WERI-Rb-1 (cell line): Measurements from ENCODE around the gene CERS1.

ENCODE experiments used
- DNase-seq: peaks from one replicate; pipeline ENCODE4 v3.0.0-alpha.2; 2020
- H3K27ac ChIP-seq: fragments of 250-450 bp; sonication (Bioruptor Pico); 2 replicates; pipeline ENCODE4 v1.5.1; 2020; ENCODE audit warnings: mild to moderate bottlenecking, moderate library complexity
- H3K27me3 ChIP-seq: fragments of 250-450 bp; sonication (Bioruptor Pico); 2 replicates; pipeline ENCODE4 v1.5.1; 2021; ENCODE audit warnings: mild to moderate bottlenecking, low read depth, moderate library complexity; ENCODE audit not compliant: insufficient read depth, severe bottlenecking
- H3K36me3 ChIP-seq: fragments of 250-450 bp; sonication (Bioruptor Pico); 2 replicates; pipeline ENCODE4 v1.5.1; 2020; ENCODE audit warnings: mild to moderate bottlenecking, moderate library complexity
- H3K4me3 ChIP-seq: 2 replicates; pipeline ENCODE4 v1.5.1; 2011; ENCODE audit warnings: low read depth, mild to moderate bottlenecking, control low read depth, low read length
- H3K9me3 ChIP-seq: fragments of 250-450 bp; sonication (Bioruptor Pico); 2 replicates; pipeline ENCODE4 v1.5.1; 2021; ENCODE audit warnings: mild to moderate bottlenecking, moderate library complexity; ENCODE audit not compliant: severe bottlenecking
- TF ChIP-seq, protein P1 (sequence below): IDR thresholded peaks from 2 replicates; pipeline ENCODE4 v1.5.1; 2011; ENCODE audit warnings: low read depth, mild to moderate bottlenecking, control low read depth, inconsistent platforms, low read length

CERS1 gene

DNA sequence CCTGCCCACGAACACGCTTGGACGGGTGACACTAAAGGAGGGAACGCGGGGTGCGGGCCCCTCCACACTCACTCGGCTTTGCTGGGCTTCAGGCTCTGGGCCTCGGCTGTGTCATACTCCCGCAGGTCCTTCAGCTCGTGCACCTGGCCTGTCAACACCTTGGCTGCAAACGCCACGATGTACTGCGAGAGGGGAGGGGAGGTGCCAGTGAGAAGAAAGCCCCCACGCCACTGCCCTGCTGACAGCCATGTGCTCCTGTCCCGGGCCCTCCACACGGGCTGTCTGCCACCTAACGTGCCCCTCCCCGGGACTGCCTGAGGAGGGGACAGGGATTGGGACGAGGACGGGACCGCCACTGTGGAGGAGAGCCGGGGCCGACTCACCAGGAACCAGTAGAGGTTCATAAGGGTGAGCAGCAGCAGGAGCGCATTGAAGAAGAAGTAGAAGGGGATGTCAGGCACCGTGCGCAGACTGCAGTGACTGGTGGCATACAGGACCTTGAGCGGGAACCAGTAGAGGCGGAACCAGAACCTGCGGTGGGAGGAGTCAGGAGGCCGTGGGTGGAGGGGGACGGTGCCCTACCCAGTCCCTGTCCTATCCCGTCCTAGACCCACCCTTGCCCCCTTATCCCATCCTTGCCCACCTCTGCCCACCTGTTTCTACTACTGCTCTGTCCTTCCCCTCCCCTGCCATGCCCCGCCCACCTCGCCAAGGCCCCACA, 16.9 kb downstream of the CERS1 start:
- DNase-seq = no peak
- Histone ChIP-seq H3K36me3 (peaks cover 56% of the 10 kb centered on the region), H3K4me3 (no peak overlapping the region), H3K9me3 (peaks cover 9% of the 10 kb centered on the region), H3K27me3 (no peaks in the 10 kb centered on the region), H3K27ac (no peak overlapping the region)
- TF ChIP-seq, protein P1, sequence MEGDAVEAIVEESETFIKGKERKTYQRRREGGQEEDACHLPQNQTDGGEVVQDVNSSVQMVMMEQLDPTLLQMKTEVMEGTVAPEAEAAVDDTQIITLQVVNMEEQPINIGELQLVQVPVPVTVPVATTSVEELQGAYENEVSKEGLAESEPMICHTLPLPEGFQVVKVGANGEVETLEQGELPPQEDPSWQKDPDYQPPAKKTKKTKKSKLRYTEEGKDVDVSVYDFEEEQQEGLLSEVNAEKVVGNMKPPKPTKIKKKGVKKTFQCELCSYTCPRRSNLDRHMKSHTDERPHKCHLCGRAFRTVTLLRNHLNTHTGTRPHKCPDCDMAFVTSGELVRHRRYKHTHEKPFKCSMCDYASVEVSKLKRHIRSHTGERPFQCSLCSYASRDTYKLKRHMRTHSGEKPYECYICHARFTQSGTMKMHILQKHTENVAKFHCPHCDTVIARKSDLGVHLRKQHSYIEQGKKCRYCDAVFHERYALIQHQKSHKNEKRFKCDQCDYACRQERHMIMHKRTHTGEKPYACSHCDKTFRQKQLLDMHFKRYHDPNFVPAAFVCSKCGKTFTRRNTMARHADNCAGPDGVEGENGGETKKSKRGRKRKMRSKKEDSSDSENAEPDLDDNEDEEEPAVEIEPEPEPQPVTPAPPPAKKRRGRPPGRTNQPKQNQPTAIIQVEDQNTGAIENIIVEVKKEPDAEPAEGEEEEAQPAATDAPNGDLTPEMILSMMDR = no peak

DNA sequence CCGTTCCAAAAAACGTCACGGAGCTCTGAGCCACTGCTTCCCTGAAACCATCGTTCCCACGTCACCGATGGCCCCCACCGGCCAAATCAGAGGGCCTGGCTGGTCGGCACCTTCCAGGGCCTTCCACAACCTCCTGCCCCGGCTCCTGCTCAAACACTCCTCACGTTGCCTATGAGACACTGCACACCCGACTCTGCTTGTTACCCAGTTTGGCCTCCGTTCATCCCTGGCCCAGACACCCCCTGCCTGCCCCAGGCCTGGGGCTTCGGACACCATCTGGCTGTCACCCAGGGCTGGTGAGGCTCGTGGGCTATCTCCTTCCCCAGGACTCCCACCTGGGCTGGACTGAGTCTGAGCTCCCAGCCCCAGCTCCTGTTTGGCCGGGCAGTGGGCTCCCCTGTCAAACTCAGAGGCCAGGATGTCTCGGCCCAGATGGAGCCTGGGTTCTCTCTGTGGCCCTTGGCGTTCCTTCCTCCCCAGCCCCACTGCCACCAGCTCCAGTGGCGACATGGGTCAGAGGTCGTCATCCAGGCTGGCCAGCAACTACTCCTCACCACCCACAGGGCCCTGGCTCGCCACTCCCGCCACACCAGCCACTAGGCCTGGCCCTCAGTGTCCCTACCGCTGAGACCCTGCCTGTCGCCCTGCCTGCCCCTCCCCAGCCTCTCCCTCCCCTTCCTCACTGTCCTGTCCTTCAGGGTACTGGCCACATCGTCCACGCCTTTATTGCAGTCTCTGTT, 17.7 kb downstream of the CERS1 start:
- Histone ChIP-seq H3K9me3 (peaks cover 9% of the 10 kb centered on the region), H3K36me3 (peaks cover 54% of the 10 kb centered on the region), H3K27me3 (no peaks in the 10 kb centered on the region), H3K27ac (no peak overlapping the region), H3K4me3 (no peak overlapping the region)
- TF ChIP-seq, protein P1 = no peak
- no peak for DNase-seq

DNA sequence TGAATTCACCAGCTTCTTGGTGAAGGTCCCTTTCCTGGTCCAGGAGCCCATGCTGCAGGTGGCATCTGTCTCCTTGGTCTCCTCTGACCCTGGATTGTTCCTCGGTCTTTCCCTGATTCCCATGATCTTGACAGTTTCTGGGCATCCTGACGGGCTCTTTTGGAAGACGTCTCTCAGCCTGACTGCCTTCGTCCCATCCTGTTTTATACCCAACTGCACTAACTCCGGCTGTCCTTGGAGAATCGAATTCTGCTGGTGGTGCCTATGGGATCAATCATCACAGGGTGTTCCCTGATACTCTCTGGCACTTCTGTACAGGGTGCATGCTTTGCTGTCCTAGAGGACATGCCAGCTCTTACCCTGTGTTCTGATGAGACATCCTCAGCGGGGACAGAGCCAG, 19.1 kb downstream of the CERS1 start:
- Histone ChIP-seq H3K36me3 (peaks cover 54% of the 10 kb centered on the region), H3K9me3 (peaks cover 9% of the 10 kb centered on the region), H3K4me3 (no peak overlapping the region), H3K27ac (no peak overlapping the region), H3K27me3 (no peaks in the 10 kb centered on the region)
- no peak for DNase-seq
- TF ChIP-seq, protein P1 = no peak

- Histone ChIP-seq H3K27ac (no peak overlapping the region), H3K27me3 (no peaks in the 10 kb centered on the region)
- TF ChIP-seq, protein P1 = no peak
These were observed 20.2 kb downstream of the CERS1 start for GRCh38 chr19:18875726-18876125.

DNA sequence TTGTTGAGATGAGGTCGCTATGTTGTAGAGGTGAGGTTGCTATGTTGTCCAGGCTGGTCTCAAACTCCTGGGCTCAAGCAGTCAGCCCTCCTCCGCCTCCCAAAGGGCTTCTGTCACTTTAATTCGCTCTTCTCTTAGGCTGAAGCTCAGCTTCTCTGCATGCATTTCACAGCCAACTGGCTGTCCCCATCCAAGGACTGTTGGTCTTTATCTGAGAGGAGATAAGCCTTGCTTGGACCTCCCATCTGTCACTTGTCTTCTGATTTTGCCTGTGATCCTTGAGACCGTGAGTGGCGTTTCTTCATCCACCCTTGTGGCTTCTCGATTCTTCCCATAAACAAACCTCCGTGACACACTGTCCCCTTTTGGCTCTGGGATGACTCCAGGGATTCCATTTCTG, 24.4 kb downstream of the CERS1 start:
- Histone ChIP-seq H3K4me3 (no peak overlapping the region), H3K36me3 (peaks cover 37% of the 10 kb centered on the region), H3K27ac (peak overlapping the region; percentile 64), H3K27me3 (no peaks in the 10 kb centered on the region), H3K9me3 (peaks cover under 1% of the 10 kb centered on the region)
- TF ChIP-seq, protein P1 = no peak
- DNase-seq = peak; percentile 83

More at GRCh38 chr19:18875726-18876125, 20.2 kb downstream of the CERS1 start:
- no peak overlapping the region for H3K4me3 ChIP-seq
- no peak for DNase-seq
- H3K36me3 ChIP-seq = peaks cover 45% of the 10 kb centered on the region
- H3K9me3 ChIP-seq = peaks cover 9% of the 10 kb centered on the region
